GM19240 (cell line): ENCODE data around the gene CHMP6.

ENCODE experiments used
- DNase-seq: peaks from one replicate; pipeline ENCODE4 v3.0.0; 2011; ENCODE audit warnings: low spot score; ENCODE audit not compliant: insufficient read length

The CHMP6 gene

DNA sequence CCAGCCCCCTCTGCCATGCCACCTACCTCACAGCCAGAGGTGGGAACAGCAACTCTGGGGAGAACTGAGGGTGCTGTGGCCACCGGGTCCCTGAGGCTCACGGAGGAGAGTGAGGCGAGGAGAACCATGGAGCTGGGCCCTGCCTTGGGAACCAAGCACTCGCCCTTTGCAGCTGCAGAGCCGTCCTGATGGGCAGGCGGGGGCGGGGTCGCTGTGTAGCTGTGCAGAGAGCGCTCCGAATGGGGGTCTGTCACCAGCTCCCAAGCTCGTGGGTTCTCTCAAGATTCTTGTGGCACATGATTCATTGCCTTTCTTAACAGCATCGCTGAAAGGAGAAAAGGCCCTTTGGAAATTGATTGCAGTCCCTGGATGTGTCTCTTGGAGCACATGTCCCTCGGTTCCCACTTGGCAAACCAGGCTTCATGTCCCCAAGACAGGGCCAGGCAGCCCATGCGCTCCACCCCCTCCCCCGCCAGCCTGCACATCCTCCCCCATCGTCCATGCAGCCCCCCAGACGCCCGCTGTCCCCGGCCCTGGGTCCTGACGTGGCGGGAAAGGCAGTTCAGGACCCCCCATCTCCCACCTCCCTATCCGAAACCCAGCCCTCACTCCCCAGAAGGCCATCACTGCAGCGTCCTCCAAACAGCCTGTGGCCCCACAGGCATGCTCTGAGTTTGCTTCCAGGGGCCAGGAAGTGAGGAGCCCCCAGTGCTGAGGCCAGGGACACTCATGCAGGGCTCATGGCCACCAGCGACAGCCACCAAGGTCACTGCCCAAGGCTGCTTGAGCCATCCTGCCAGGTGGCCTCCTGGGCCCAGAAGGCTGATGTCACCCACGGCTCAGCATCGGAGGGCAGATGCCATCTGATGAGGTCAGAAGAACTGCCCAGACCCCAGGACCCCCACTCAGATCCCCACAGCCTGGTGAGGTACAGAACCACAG, 20.6 kb upstream of the CHMP6 start:
- DNase-seq, result no peak

GRCh38 chr17:80971704-80972304, 19.8 kb upstream of the CHMP6 start:
- DNase-seq, result no peak

DNA sequence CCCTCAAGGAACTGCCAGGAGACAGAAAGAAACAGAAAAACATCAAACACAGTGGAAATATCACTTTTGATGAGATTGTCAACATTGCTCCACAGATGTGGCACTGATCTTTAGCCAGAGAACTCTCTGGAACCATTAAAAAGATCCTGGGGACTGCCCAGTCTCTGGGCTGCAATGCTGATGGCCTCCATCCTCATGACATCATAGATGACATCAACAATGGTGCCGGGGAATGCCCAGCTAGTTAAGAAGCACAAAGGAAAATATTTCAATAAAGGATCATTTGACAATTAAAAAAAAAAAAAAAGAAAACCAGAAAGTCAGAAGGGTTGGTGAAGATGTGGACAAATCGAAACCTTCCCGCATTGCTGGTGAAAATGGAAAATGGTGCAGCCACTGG, 14.9 kb upstream of the CHMP6 start:
- no peak for DNase-seq

- no peak for DNase-seq
Observed at GRCh38 chr17:80977172-80977571, 14.5 kb upstream of the CHMP6 start.

DNA sequence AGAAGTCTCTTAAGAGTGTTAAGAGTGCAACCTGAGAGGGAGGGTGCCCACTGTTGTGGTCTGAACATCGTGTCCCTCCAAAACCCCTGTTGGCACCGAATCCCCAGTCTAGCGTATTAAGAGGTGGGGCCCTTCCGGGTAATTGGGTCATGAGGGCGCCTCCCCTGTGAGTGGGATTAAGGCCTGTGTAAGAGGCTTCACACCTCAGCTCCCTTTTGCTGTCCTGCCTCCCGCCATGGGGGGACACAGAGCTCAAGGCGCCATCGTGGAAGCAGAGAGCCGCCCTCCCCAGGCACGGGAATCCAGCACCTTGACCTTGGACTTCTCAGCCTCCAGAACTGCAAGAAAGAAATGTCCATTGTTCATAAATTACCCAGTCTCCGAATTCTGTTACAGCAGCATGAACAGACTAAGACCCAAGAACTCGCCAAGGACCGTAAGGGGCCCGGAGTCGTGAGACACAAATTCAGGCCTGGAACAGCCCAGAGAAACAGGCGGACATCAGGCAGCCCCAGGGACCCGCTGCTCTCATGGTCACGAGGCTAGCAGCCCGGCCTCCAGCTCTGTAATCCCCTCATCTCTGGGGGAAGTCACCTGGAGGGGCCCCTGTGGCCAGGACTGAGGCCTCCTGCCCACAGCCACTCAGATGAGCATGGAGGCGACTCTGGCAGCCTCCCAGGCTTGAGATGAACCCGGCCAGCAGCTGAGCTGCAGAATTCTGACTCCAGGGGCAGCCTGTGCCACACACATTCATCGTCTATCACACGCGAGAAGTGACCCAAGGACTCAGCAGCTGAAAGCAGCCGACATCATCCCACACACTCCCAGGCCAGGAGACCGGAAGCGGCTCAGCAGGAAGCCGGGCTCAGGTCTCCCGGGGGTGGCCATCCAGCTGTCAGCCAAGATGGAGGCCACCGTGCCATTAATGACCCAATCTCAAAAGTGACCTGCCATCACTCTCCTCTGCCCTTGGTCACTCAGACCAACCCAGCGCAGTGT, 12.8 kb upstream of the CHMP6 start:
- DNase-seq, result no peak

DNA sequence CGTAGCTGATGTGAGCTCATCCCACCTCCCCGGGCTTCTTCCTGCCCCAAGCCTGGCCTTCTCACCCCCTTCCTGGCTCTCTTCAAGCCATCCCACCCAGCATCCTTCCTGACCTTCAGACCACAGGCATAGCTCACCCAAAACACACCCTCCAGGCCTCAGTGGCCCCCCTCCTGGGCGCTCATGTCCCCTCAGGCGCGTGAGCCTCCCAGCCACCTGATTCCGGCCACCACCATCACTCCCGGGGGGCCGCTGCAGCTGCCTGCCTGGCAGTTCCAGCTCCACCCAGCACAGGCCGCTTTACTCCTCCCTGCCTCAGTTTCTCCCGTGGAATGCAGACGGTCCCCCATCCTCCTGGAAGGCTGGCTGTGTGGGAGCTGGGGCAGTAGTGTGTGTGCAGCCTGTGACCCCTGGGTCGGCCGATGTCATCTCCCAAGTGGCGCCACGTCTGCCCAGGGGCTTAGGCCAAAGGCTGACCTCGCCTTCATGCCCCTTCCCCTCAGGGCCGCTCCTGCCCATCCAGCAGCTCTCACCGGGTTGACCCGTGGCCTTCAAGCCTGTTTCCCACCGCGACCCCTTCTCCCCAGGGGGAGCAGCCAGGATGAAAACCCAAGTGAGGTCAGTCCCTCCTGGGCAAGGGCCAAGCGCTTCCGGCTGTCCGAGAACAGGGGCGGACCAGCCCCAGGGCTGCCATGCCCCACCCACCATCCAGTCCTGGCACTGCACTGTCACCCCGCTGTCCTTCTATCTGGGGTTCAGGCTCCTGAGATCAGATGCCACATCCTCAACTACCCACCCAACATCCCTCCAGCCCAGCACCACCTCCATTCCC, 11.9 kb upstream of the CHMP6 start:
- DNase-seq, result no peak

- DNase-seq, result no peak
Observed at GRCh38 chr17:80980397-80981061, 11.1 kb upstream of the CHMP6 start.

- no peak for DNase-seq
Observed at GRCh38 chr17:80981062-80981902, 10.4 kb upstream of the CHMP6 start.

- DNase-seq, result no peak
Observed at GRCh38 chr17:80981929-80982425, 9.7 kb upstream of the CHMP6 start.

DNA sequence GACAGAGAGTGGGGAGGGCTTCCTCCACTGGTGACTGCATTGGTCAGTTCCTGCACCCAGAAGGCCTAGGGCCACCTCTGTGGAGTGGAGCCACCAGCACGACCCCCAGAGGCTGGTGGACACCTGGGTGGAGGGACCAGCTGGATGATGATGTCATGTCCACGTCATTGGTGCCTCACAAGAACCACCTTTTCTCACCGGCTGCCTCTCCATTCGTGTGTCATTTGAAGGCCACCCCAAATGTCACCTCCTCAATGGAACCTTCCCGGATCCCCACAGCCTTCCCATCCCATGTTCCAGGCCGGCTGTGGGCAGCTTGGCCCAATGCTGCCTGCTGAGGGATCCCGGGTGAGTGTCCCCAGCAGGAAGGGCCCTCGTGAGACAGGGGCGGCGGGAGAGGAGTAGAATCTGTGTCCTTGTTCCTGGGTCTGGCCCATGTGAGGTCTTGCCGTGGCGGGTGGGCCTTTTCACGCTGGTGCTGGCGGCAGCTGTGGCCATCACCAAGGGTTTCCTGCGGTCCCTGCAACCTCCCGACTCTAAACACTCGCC, 9.1 kb upstream of the CHMP6 start:
- DNase-seq, result no peak

- DNase-seq, result no peak
Observed at GRCh38 chr17:80983545-80983944, 8.1 kb upstream of the CHMP6 start.

DNA sequence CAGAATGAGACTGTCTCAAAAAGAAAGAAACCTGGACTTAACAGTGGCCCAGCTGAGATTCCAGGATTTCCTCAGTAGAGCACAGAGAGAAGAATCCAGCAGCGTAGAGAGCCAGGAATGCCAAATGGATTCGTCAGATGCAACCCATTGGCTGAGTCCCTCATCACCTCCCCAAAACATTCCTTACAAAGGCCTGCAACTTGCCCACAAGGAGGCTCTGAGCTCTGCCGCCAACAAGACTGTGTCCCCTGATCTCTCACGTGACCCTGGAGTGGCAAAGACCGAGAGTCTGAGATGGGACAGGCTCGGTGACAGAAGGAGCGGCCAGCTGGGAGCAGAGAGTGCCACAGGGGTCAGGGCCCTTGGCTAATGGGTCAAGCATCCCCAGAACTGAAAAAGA, 6.9 kb upstream of the CHMP6 start:
- no peak for DNase-seq

DNA sequence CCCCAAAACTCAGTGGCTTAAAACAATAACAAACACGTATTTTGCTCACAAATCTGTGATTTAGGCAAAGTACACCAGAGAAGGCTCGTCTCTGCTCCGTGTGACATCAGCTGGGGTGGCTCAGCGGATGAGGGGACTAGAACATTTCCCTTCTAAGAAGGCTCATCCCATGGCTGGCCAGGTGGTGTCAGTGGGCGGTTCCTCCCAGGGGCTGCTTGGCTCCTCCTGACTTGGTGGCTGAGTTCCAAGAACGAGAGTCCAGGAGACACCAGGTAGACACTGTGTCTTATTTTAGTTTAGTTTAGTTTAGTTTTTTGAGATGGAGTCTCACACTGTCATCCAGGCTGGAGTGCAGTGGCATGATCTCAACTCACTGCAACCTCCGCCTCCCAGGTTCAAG, 5.6 kb upstream of the CHMP6 start:
- DNase-seq, result no peak

DNA sequence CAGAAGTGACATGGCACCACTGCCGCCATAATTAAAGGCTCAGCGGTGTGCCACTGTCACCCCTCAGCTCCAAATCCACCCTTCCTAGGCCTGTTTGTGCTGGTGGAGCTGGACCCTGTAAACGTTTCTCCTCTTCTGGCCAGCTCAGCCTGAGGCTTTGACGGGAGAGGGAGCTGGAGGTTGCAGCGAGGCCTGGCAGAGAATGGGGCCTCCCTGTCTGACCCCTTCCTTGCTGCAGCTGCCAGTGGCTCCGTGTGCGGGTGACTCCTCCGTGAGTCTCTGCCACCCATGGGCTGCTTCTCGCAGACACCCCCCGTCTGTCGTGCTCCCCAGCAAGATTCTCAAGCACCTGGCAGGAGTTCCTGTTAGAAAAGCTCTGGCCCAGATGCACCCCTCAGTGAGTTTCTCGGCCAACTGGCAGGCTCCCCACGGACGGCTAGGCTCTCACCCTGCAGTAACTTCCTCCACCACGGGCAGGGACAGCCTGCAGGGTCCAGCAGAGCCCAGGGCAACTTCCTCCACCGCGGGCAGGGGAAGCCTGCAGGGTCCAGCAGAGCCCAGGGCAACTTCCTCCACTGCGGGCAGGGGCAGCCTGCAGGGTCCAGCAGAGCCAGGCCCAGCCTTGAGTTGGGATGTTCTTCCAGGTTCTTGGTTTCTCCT, 4.7 kb upstream of the CHMP6 start:
- DNase-seq, result no peak

- DNase-seq, result no peak
Observed at GRCh38 chr17:80987941-80988461, 3.6 kb upstream of the CHMP6 start.

- no peak for DNase-seq
Observed at GRCh38 chr17:80989586-80989913, 2.1 kb upstream of the CHMP6 start.

DNA sequence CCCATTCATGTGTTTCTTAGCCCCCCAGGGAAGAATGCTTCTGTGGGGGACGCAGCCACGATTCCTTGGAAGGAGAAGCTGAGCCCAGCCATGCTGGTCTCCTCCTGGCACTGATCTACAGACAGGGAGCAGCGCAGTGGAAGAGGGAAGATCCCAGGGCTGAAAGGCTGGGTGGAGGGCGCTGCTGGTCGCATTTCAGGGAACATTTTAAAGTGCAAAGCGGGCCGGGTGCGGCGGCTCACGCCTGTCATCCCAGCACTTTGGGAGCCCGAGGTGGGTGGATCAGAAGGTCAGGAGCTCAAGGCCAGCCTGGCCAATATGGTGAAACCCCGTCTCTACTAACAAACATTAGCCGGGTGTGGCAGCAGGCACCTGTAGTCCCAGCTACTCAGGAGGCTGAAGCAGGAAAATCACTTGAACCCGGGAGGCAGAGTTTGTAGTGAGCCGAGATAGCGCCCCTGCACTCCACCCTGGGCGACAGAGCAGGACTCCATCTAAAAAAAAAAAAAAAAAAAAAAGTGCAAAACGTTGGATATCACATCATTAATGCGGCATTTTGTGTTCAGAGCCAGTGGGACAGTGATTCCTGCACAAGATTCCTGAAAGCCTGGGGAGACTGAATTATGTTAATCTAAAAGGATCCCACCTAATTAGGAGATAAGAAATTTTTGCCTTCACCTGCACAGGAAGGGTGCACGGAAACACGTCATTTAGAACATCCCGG, 558 bp upstream of the CHMP6 start:
- DNase-seq, result no peak
